SKM-1 (cell line): ENCODE results near the gene SIAH3.
A peak's percentile ranks its signal among the peaks of the same experiment; 100 is the strongest.
"Not testable (repeated sequence)": the region's sequence is repeated elsewhere in the genome, so short reads cannot be mapped to it uniquely, and the experiment has no call there.

Source experiments
- DNase-seq: peaks from one replicate; lab custom pipeline; 2025; ENCODE audit not compliant: unreplicated experiment; lab: John Stamatoyannopoulos, UW

SIAH3 gene

DNA sequence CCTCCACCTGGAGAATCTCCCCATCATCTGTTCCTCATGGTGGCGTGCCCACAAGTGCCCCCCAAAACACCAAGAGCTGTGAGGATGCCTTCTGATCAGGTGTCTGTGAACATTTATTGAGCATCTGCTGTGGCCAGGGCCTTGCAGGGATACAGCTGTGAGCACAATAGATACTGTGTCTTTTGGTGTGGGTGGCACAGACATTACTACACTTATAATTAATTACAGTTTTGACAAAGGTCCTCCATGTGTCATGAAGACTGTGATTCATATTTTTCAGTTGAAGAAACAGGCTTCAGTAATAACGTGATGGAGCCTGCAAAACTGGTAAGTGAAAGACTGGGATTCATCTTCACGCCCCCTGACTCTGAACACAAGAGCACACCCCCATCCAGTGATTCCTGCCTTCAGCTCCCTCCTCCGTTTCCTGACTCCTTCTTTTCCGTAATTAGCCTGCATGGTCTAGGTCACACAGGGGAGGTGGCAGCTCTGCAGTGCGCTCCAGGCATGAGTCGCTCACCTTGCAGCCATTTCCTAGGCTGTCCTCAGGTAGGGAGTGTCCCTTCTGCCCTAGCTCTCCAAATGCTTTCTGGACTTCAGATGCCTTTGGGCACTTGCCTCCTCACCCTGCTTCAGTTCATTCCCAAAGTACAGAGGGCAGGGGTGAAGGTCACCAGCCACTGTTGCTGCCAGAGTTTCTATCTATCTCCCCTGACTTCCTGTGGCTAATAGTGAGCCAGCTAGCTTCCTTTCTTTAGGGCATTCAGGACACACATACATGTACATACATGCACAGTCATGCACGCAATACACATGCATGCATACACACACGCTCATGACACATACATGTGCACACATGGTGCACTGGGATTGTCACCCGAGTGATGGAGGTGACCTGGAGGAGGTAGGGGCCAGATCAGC, 66.5 kb downstream of the SIAH3 start:
- no peak for DNase-seq

DNA sequence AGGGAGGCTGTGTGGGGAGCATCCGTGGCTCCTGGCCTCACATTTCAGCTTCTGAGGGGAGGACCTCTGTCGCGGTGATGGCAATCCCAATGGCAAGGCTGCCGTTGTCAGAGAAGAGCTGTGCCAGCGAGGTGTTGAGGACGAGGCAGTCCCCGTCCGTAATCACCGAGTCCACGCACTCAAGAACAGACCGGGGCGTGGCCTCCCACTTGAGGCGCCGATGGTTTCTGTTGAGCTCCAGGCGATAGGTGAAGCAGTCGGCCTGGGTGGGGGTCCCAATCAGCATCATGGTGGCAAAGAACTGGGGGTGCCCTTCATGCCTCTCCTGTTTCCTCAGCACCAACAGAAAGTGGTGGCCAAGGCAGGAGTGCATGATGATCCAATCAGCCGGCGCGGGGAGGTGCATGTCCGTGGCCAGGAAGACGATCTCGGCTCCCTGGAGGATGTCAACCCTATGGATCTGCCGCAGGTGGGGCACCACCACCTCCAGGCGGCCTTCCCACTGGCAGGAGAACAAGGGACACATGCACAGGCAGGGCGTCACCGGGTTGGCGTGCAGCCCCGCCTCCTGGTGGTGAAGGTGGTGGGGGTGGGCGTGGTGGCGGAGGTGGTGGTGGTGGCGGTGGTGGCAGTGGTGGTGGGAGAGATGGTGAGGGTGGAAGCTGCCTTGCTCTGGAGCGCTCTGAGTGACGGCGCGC, 68.1 kb downstream of the SIAH3 start:
- no peak for DNase-seq

DNA sequence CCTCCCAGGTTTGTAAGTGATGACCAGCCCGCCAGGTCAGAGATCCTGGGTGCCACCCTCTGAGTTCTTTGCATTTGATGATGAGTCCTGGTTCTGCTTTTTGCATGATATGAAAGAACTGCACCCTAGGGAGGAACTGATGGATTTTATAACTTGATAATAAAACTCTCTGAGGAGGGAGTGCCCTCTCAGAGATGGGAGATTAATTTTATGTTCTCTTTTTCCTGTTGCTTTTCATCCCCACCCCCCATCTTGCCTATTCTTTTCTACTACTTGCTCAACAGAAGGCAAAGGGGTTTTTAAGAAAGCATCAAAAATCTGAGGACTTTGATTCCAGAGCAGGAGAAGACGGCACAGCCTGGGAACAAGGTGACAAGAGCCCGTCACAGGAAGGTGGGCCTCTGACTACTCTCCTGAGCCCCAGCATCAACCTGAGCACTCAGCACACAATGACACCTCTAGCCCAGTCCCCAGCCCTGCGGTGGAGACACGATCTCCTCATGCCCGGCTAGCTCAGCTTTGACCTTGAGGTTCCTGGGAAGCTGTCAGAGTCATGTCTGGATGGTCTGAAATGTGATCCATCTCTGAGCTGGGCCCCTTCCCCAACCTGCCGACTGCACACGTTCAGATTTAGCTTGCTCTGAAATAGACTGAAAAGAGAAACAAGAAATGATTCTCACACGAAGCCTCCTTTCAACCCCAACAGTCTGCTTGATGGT, 69.1 kb downstream of the SIAH3 start:
- DNase-seq: no peak

DNA sequence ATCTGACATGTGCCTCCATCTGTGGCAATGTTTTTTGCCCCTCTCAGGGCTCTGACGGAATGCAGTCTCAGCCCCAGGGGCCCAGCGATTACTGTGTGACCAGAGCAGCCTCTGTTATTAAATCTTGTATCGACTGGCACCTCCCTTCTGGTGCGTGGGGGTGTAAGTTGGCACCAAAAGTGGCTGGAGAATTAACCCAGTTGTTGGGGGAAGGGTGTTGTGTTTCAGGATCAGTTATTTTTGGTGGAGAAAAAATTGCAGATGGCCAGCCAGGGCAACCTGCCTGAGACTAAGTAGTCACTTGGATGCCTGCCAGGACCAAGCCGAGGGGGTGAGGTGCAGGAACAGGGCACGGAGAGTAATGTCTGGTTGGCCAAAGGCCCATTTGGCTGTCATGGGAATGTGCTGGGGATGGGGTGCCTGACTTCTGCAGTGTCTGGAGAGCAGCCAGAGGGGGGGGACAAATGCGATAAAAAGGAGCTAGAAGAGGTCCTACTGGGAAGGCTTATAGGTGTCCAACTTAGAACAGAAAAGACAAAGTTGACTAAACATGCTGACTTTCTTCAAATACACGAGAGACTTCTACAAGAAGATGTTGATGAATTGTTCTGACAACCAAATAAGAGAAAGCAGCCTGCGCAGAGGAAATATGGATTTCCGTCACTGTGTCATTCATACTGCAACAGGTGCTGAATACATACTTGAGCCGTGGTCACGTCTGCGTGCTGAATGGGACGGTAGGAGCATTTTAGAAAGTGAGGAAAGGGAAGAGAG, 69.8 kb downstream of the SIAH3 start:
- no peak for DNase-seq

DNA sequence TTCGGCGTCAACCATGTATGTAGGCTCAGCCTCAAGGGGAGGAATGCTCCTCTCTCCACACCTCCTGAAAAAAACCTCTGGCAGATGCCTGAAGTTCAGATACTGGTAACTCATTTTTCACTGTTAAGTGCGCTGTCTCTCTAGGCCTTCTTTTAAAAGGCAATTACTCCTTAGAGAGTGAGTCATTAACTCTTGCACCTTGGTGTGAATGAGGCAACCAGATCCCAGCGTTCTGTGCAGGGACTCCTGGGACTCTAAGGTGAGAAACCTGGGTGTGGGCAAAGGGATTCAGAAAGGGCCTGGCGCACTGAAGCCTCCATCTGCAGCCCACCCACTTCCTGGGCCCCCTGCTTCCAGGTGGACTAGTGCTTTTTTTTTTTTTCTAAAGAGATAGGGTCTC, 71.7 kb downstream of the SIAH3 start:
- no peak for DNase-seq

DNA sequence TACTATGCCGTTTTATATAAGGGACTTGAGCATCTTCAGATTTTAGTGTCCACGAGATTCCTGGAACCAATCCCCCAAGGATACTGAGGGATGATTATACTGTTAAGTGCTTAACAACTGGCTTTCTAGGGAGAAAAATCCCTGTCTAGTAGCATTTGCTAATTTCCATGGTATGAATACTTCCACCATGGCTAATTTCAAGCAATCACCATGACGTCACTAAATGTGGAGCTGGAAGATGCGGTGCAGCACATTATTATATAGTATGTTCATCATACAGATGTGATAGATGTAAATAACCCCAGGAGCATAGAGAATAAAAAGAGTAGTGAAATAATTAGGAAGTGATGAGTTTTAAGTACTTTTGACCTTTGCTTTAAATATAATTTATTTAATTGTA, 72.7 kb downstream of the SIAH3 start:
- no peak for DNase-seq

DNA sequence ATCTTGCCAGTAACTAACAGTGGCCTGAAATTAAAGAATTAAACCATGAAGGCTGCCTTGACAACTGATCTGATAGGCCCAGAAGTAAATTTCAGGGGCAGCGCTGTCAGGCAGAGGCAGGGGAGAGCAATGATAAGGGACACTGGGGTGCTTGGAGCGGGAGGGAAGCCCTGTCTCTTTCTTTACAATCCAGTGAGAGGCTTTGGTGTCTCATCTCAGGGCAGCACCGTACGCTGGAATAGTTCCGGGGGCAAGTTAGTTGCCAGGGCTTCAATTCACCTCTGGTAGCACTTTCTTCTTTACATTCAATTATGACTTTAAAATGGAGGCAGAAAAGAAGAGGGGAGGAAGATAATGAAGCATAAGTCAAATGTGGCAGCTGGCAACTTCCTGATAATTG, 74.8 kb downstream of the SIAH3 start:
- DNase-seq: no peak

DNA sequence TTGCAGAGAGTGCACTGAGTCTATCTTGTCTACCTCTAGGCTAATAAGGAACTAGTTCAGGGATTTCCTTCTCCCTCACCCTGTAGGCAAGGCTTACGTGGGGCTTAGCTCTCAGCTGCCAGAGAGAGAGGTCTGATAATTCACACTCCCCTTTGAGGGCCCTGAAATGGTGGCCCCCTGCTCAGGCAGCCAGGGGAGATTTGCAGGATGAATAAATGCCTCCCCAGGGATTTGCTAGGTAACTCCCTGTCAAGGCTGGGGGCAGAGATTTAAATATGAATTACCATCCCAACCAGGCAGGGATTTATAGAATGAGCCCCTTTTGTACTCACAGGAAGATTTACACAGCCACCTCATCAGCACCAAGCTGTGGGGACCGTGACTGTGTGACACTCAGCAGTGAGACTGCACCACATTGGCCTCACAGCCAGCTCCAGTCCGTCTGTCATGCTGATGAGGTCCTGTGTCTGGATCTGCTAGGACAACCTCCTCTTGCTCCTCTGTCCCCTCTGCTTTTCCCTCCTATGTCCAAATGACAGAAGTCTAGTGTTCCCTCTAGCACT, 76.1 kb downstream of the SIAH3 start:
- no peak for DNase-seq

DNA sequence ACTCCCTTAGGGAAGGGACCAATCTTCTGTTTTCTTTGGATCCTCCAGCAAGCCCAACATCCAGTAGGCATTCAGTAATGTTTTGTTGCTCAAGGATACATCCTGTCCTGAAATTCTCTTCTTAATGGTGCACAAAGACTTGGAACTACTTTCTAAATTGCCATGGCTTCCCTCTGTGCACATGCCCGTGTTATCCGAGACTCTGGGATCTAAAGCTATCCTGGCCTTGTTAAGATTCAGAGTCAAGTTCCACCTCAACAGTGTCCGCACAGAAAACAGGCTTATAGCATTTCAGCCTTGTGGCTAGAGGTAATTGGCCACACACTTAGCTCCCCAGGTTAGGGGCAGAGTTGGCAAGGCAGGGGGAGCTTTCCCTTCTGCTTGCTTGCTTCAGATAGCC, 77.6 kb downstream of the SIAH3 start:
- DNase-seq: no peak

DNA sequence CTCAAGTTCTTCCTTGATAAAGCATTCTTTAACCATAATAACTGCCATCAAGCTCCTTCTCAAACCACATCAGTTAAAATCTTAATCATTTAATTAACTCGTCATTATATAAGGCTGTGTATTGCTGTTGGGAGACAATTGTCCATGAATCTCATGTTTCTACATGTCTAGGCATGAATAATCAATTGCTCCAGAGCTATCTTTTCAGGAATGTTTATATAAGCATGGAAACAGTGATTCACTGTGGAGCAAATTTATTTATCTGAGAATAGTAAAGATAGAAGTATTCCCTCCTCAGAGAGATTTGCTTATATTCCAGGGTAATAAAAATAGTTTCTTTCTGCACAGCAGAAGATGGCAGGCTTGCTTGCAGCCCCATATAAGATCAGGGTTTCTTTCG, 78.3 kb downstream of the SIAH3 start:
- no peak for DNase-seq

DNA sequence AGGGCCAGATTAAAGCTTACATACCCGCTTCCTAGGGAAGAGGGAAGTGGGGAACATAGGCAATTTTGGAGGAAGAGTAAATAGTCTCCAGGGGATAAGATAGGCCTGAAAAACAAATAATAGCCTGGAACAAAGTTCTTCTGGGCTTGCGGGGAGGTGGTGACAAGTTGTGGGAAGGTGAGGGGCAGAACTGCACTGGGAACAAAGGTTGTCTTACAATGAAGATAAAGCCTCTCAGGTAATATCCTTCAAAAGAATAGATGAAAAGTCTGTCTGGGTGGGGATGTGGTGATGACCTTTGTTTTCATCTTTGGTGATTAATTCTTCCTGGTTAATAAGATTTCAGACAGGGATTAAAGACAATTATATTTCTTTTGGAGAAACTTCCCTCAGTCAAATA, 80.7 kb downstream of the SIAH3 start:
- DNase-seq: no peak

DNA sequence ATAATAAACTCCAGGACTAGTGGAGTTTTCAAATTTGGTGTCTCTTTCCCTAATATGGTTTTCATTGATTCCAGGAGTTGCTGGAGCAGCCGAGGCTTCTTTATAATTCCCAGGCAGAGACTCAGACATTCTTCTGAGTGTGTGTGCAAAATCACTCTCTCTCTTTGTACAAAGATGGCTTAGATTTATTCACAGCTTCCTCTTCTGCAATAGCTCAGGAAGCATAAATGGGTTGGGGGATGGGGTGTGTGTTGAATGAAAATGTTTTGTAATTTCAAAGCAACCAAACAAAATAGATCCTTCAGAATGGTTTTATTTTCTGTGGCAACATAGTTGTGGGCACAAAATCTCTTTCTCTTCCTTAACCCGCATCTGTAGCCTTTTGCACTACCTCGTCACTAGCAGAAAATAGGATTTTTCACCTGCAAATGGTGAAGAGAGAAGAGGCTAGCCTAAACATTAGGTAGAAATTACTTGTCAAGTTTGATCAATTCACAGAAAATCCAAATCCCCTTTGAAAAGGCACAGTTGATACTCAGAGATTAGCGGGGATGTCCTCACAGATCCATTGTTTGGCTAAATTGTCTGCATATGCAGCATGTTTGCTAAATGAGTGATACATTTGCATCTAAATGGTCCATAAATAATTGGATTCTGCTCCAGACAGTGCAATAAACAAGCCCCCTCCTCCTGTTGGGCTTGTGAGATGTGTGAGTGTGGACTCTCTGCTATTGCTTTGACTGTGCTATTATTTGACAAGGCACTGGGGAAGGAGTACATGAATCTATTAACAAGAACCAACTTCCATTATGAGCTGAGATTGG, 82.7 kb downstream of the SIAH3 start:
- DNase-seq: no peak

DNA sequence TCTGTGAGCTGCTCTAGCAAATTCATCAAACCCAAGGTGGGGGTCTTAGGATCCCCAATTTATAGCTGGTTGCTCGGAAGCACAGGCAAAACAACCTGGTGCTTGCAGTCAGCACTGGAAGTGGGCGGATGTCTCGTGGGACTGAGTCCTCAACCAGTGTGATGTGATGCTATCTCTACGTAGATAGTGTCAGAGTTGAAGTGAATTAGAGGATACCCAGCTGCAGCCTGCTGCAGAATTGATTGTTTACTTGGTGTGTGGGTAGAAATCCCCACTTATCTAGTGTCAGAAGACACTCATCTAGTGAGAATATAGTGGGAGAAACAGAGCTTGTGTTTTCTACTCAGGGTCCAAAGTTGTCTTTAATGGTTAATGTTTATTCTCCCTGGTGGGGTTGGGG, 86.1 kb downstream of the SIAH3 start:
- no peak for DNase-seq

DNA sequence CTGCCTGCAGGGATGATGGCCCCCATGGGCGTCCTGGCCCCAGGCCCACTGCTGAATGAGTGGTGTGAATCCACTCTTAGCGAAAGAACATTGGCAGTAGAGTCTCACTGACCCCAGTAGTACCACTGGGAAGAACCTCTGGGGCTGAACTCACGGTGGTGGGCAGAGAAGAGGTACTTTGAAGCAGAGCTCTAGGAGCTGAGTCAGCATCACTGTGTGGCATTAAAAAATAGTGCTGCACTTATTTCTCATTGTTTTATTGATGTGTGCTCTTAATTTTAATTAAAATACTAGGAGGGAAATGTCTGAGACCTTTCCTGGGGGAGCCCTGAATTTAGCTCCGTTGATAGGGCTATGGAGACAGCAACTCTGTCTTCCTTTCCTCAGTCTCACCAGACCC, 88.1 kb downstream of the SIAH3 start:
- no peak for DNase-seq

DNA sequence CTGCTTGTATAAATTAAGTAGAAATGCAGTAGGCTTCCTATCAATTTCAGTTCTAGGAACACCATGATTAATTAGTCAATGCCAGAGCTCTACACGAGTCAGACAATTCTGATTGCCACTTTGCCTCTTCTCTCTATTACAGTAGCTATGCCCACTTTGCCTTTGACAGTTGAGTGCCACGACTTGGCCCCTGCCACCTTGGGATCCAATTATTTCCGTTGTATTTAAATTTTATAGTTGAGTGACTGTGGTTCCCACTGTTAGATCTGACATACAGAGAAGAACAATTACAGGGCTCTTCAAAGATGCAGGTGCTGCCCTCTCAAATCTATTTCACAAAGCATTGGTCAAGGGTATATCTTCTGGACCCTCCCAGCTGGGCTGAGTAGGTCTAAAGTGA, 94.0 kb downstream of the SIAH3 start:
- not testable (repeated sequence) for DNase-seq

DNA sequence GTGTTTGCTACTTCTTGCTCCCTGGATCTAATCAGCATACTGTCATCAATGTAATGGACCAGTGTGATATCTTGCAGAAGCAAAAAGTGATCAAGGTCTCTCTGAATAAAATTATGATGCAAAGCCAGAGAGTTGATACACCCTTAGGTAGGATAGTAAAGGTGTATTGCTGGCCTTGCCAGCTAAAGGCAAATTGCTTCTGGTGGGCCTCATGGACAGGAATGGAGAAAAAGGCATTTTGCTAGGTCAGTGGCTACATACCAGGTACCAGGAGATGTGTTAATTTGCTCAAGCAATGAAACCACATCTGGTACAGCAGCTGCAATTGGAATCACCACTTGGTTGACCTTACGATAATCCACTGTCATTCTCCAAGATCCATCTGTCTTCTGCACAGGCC, 95.1 kb downstream of the SIAH3 start:
- DNase-seq: not testable (repeated sequence)

DNA sequence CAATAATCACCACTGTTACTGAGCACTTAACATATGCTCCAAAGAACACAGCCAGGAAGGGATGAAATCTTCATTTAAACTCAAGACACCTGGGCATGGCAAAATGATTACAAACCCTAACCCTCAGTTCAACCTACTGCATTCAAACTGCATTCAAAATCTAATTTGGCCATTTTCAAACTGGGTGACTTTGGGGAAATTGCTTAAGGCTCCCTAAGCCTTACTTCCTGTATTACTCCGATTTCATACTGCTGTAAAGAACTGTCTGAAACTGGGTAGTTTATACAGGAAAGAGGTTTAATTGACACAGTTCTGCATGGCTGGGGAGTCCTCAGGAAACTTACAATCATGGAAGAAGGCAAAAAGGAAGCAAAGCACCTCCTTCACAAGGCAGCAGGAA, 99.0 kb downstream of the SIAH3 start:
- DNase-seq: peak; percentile 22

DNA sequence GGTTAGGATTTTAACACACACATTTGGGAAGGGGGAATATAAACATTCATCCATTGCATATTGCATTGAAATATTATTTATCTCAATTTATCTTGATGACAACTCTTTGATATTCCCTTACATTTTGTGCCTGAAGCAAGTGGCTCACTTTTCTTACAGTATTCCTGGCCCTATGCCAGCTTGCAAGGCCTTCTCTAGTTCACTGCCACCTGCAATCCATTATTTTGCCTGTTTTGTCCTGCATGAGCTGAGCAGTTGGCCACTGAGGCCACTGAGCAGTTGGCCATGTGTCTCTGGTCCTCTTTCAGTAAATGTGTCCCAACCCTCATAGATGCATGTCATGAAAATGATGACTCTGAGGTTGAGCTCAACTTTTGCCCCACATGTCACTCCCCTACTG, 99.7 kb downstream of the SIAH3 start:
- no peak for DNase-seq

DNA sequence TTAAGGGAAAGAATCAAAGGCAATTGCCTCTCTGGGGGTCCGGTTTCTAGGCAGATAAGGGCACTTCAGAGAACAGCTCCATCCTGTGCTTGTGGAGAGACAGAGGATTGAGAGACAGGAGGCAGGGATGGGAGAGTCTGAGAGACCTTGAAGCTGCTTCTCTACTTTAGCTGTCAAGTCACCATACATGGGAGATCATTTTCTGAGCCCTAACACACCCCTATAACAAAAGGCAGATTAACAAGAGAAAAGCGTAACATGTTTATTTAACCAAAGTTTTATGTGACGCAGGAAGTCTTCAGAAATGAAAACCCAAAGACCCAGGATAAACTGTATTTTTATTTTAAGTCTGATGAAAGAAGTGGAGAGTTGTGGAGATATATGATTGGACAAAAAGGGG, 101.0 kb downstream of the SIAH3 start:
- DNase-seq: no peak
